ENCODE data around the gene CFAP20.

GRCh38 chr16:58123896-58124600, 5.1 kb downstream of the CFAP20 start:
- TF ChIP-seq NFIC (IDR thresholded peaks at IDR 0.05) (no peak), EP300 (IDR thresholded peaks at IDR 0.05; ENCODE audit: borderline replicate concordance) (no peak), TCF12 (IDR thresholded peaks at IDR 0.05; ENCODE audit: low read depth) (no peak), REST (IDR thresholded peaks at IDR 0.05; ENCODE audit: low read depth) (no peak), MAX (IDR thresholded peaks at IDR 0.05) (no peak), TAF1 (IDR thresholded peaks at IDR 0.05; ENCODE audit: low read depth) (no peak), RAD21 (IDR thresholded peaks at IDR 0.05; ENCODE audit: low read depth) (no peak), EGR1 (IDR thresholded peaks at IDR 0.05) (no peak), YY1 (IDR thresholded peaks at IDR 0.05; ENCODE audit: low read depth) (no peak), USF1 (IDR thresholded peaks at IDR 0.05) (no peak), CREB1 (IDR thresholded peaks at IDR 0.05; ENCODE audit: low read depth) (no peak), TEAD4 (IDR thresholded peaks at IDR 0.05) (no peak), FOXM1 (IDR thresholded peaks at IDR 0.05; ENCODE audit: borderline replicate concordance, low read depth) (no peak), CEBPB (IDR thresholded peaks at IDR 0.05) (no peak)

Measured in Ishikawa (cell line).